Hematopoietic multipotent progenitor cell (in vitro differentiated cells): ENCODE results near the gene LFNG. TPM values are rescaled to one million over a fixed set of nuclear protein-coding genes. Genes with fewer than 3 reads are reported as not detected.
"Not testable (repeated sequence)": the region's sequence is repeated elsewhere in the genome, so short reads cannot be mapped to it uniquely, and the experiment has no call there.

Experiments
- DNase-seq, 3 donors: peaks; one replicate each; pipeline ENCODE4 v3.0.0-alpha.2; 2011 to 2015; ENCODE audit warnings: low read depth in 2 of 3, low spot score in 2 of 3
- total RNA-seq: library from RNA; depleted of rRNA; stranded (reverse); fragments of >200 nt; gene quantifications from one replicate; pipeline ENCODE4 v1.2.3, GENCODE V29; 2012

Gene LFNG
- total RNA-seq, 1 donor: 22.4 TPM

DNA sequence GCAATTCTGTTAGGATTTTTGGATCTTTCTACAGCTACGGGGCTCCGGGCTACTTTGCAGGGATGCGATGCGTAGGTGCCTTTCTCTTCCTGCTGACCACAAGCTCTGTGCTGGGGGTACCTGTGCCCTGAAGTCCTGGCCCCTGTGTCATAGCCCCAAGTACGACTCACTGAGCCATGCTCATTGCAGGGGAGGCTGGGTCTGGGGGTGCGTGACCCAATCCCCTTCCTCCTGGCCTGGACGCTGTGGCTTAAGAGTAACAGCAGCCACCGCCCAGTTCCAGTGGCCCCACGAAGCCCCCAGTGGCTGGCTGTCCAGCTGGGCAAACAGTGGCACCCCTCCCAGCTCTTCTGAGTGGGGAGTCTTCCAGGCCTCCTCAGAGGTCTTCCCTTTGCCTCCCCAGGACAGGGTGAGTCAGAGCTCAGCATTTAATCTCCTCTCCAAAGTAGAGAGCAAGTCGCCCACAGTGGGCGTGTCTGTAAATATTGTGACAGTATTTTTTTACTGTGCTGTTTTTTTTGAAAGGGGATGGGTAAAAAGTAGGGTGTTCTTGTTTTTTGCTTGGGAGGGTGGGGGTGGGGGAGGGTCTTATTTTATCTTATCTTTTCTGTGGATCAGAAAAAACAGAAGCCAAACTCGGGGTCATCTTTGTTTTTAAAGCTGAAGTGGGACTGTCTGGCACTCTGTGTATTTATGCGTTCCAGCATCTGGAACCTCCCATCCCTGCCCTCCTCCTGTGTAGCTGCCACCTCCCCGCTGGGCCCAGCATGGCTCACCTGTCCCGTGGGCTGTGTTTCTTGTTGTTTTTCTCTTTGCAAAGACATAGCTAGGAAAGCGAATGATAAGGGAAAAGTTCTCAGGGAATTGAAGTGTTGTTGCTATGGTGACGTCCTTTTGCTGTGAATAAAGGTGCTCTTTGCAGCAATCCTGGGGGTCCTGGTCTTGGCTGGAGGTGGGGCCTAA is 8.2 kb downstream of the LFNG start:
- DNase-seq: peak in 1 of 3 donors; percentile 33

DNA sequence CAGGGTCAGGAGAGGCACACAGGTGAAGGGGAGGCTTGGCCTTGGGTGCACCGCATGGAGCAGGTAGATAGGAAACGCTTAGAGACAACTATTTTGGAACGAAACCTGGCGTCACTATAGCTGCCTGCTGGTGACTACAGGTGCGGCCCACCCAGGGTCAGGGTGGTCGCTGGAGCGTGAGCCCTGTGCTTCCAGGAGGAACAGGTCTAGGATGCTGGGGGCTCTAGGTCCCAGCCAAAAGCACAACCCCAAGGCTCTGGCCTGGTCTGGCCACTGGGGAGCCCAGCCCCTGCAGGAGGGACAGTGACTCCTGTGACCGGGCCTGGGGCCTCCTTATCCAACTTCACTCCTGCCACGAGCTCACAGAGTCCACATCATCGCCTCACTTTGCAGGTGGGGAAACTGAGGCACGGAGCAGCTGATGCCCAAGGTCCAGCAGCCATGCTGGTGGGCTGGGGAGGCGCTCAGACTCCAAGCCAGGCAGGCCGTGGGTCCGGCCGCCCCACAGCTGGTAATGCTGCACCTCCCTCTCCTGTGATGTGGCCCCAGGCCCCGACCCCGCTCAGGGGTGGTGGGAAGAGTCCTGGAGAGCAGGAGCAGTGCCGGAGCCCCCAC is 9.0 kb downstream of the LFNG start:
- no peak for DNase-seq

DNA sequence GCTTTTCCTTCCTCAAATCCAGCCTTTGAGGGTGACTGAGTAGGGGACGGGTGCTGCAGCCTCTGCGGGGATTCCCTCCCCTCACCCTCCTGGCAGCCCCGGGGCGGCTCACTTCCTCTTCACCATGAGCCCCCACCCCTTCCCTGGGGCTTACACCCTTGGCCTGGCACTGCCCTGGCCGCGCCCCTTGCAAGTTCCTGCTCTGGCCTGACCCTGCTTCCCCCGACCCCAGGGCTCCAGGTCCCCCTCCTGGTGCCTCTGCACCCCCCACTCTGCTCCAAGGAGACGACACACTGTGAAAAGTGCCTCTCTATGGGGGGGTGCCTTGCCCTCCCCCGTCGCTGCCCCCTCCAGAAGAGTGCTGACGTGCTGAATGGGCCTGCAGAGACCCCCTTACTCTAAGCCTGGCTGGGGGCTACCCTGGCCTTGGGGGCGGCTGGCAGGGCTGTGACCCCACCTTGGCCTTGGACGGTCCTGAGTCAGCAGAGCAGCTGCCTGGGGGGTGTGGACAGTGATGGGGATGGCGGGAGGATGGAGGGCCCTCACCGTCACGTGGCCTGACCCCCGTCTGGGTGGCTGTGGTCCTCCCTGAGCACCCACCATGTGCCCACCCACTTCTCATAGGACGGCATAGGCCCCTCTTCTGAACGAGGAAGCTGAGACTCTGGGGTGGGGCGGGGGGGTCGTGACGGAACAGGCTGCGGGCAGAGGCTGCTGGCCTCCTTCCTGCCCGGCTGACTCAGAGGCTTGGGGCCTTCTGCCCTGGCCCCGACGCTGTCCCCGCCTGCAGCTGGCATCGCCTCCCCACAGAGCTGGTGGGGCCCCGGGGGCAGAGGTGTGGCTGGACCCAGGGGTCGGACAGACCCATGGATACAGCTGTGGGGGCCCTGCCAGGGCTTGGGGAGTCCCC is 9.8 kb downstream of the LFNG start:
- peak in 2 of 3 donors; percentile 91 to 94 for DNase-seq

DNA sequence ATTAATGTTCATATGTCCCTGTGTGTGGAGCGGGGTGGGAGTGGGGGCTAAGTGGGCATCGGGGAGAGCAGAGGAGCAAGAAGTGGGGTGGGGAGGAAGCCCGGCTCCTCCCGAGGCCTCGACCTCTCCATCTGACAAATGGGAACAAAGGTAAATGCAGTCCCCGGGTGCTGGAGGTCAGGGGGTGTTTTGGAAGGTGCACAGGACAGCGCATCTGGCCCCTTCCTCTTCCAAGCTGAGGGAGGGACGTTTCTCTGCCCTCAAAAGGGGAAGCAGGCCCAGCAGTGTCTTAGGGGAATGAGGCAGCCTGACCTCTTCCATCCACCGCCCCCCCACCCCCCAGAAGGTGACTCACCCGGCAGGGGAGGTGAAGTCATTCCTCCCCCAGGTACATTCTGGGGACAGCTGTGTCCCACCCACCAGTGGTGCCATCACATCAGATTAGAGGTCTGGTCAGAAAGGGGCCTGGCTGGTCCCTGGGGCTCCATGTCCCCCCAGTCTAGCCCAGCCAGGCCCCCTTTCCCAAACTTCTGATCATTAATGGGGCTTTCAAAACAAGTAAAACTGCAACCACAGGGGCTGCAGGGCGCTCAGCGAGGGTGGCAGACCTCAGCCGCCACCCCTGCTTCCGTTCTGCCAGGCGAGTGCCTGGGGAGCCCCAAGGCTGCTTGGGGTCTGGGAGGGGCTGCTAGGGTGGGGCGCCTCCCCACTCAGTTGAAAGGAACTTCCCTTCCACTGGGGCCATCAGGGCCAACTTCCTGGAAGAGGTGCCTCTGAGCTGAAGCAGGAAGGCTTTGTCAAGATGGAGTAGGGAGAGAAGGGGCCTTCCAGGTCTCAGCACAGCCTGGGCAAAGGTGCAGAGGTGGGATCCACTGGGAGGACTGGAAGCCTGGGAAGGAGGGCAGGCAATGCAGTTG is 10.8 kb downstream of the LFNG start:
- DNase-seq: peak; percentile 59 to 94 (median 92)

DNA sequence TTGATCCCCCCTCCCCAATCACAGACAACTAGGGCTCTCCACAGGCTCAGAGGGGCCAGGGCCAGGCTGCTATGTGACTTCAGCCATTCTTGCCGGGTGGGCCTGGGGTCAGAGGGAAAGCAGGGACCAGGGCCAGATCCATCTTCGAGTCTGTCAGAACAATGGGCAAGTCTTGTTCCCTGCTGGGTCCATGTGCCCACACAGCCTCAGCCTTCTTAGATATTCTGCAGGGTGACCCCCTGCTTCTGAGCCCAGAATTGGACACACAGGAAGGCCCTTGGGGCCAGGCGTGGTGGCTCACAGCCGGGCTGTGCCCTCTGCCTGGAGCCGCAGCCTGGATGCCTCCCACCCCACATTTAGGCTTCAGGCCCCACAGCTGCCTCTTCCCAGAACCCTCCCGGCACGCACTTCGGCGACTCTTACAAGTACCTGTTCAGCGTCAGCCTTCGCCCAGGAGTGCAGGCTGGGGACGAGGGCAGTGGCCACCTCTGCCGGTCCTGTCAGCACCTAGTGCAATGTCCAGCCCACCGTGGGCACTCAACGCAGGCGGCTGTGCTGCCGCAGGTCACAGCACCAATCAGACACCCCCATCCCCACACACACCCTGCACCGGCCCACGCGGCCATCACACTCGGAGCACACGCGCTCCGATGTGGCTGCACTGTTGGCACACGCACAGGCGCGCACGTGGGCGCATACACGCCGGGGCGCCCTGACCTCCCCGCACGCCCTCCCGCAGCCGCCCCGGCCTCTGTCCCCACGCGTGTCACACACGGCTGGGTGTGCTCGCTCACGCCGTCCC is 11.6 kb downstream of the LFNG start:
- DNase-seq: not testable (repeated sequence)

DNA sequence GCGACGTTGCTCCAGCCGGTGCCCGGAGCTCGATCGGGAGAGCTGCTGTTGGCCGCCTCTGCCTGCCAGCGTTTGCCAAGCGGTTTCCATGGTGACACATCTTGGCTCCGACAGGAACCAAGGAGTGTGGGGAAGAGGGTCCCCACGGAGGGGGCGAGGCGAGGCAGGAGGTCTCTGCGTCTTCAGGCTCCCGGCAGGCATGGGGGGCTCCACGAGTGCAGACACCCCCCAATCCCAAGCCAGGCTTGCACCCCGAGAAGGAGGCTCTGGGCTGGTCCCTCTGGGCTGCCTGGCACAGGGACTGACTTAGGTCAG is 12.2 kb downstream of the LFNG start:
- DNase-seq: not testable (repeated sequence)

DNA sequence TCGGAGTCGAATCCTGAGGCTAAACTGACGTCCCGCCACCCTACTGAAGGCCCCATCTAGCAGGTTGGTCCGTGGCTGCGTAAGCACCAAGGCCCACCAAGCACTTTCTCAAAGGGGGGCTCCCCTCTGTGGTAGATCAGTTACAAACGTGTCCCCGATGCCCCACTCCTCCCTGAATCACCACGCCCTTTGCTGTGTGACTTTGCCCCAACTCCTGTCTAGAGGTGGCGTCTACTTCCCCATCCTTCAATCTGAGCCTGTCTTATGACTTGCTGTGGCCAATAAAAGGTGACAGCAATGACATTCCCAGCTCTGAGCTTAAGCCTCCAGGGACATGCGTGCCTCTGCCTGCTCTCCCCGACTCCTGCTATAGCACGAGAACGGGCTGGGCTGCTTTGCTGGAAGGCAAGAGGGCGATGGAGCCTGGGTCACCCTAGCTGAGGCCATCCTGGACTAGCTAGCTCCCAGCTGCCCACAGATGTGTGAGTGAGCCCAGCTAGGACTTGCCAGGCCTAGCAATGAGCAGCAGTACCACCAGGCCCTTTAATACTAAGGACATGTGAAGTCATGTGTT is 12.7 kb downstream of the LFNG start:
- not testable (repeated sequence) for DNase-seq

DNA sequence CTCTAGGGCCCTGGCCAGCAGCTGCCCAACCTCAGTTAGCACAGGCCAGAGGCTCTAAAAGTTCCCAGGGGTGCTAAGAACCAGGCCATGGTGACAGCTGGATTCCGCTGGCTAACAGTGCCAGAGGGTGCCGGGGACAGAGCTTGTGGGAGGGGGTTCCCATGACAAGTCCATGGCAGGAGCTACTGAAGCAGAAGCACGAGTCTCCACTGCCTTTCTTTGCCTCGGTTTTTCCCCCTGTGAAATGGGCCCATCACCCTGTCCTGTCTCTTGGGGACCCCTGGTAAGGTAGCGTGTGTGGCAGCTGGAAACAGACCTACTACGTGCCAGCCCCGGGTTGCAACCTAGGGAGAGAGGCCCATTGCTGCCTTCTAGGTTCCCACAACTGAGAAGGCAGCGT is 13.2 kb downstream of the LFNG start:
- not testable (repeated sequence) for DNase-seq

DNA sequence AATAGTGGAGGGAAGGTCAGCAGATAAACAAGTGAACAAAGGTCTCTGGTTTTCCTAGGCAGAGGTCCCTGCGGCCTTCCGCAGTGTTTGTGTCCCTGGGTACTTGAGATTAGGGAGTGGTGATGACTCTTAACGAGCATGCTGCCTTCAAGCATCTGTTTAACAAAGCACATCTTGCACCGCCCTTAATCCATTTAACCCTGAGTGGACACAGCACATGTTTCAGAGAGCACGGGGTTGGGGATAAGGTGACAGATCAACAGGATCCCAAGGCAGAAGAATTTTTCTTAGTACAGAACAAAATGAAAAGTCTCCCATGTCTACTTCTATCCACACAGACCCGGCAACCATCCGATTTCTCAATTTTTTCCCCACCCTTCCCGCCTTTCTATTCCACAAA is 14.0 kb downstream of the LFNG start:
- DNase-seq: not testable (repeated sequence)

DNA sequence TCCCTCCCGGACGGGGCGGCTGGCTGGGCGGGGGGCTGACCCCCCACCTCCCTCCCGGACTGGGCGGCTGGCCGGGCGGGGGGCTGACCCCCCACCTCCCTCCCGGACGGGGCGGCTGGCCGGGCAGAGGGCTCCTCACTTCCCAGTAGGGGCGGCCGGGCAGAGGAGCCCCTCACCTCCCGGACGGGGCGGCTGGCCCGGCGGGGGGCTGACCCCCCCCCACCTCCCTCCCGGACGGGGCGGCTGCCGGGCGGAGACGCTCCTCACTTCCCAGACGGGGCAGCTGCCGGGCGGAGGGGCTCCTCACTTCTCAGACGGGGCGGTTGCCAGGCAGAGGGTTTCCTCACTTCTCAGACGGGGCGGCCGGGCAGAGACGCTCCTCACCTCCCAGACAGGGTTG is 14.6 kb downstream of the LFNG start:
- DNase-seq: not testable (repeated sequence)

DNA sequence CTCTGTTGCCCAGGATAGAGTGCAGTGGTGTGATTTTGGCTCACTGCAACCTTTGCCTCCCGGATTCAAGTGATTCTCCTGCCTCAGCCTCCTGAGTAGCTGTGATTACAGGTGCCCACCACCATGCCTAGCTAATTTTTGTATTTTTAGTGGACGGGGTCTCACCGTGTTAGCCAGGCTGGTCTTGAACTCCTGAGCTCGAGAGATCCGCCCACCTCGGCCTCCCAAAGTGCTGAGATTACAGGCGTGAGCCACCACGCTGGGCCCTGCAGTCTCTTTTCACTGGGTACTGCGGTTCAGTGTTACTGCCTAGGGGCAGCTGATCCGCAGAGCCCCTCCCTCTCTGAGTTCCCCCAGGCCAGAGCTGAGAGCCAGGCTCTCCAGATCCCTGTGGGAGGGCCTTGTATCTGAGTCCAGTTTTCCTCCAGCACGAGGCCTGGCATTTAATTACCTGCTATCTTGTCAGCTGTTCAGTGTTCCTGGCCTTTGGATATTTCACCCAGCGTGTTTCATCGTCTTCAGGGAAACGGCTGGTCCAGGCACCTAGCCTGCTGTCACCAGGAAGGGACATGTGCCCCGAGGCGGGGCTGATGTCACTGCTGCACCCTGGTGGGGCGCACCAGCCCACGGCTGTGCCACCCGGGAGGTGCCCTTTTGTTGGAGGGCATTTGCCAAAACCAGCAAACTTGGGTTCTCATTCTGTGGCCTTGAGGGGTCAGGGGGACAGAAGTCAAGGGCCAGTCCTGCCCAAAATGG is 16.5 kb downstream of the LFNG start:
- DNase-seq: not testable (repeated sequence)

DNA sequence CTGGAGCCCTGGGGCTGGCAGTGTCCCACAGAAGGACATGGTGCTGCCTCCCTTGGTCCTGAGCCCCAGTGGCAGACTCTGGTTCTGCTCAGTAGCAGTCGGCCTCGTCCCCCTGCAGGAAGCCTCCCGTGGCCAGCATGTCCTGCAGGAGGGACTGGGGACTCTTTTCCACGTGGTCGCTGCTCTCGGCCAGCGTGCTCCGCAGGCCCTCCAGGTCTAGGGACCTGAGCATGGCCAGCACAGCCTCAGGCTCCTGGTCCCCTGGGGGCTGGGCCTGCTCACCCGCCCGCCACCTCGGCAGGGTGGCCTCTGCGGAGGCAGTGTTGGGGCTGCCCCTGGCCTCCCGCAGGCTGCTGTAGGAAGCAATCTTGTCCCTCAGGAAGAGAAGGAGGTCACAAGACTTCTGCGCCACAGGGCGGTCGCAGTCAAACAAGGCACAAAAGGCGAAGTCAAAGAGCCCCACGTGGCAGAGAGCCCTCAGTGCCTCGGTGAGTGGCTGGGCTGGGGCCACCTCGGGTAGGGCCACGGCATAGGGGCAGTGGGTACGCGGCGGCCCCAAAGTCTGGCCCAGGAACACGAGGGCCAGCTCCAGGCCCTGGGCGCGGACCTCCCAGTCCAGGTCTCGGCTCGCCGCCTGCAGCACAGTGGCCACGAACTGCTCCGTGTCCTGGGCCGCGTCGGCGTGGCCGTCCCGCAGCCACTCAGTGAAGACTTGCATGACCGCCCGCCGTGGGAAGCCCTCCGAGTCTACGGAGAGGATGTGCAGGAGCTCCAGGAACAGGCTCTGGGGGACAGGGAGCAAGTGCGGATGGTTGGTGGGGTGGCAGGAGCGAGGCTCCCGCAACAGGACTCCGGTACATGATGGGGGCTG is 18.6 kb downstream of the LFNG start:
- DNase-seq: no peak

DNA sequence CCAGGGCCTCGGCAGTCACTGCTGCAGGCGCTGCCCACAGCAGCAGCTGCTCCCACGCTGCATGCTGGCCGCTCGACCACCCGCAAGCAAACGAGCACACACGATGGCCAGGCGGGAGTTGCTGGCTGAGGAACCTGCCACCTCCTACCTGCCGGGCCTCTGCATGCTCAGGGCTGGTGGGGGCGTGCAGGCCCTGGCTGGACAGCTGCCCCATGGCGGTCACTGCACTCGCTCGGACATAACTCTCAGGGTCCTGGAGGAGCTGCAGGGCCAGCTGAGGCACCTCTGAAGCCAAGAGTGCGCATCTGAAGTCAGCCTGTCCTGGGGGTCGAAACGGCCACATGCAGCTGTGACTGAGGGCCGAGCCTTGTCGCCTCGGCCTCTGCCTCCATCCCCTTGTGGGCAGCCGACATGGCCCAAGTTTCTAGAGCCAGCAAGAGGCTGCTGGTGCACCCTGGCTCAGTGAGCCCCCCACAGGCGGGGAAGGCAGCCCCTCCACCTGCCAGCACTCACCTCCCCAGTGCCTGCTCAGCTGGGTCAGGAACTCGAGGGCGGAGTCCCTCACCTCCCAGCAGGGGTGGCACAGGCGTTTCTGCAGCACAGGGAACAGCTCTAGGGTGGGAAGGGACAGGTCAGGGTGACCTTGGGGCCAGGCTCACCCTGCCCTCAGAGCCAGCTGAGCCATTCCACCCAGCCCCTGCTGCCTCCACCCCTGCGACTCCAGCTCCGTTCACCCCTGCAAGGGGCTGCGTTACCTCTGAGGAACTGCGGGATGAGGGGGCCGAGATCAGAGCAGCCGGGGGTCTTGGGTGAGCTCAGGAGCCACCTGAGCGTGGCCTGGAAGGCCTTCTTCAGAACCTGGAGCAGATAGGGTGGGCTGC is 19.7 kb downstream of the LFNG start:
- no peak for DNase-seq

DNA sequence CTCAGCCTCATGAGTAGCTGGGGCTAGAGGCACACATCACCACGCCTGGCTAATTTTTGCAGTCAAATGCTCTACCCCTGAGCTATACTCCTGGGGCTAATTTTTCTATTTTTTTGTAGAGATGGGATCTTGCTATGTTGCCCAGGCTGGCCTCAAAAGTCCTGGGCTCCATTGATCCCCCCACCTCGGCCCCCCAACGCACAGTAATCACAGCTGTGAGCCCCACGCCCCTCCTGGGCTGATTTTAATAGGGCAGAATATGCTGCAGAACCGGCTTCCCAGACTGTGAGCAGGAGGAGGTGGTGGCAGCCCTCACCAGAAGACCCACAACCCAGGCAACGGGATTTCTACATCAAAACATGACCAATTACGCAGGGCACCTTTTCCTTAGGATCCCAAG is 20.6 kb downstream of the LFNG start:
- DNase-seq: no peak

DNA sequence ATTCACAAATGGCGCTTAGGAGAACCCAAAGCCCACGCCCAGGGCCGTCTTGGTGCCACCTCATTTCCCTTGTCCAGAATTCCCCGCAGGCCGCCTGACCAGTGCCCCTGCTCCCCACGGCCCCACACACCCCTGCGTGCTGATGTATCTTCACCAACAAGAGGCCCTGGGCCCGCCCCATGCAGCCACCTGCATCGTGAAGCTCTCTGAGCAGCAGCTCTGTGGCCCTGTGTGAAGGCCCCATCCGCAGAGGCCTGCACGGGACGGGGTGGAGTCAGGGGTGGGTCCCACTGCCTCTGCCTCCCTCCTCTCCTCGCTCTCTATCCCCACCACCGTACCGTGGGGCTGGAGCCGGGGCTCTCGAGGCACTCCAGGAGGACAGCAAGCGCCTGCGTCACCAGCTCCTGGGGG is 21.1 kb downstream of the LFNG start:
- no peak for DNase-seq
